PC-3 (cell line): ENCODE measurements around the gene PADI1. TPM values are rescaled to one million over a fixed set of nuclear protein-coding genes. Genes with fewer than 3 reads are reported as not detected.

Experiments
- ATAC-seq: fragments of 200-7000 bp; cut with Tn5 transposase; 2 replicates; pipeline ENCODE4 v1.9.1; 2020; ENCODE audit warnings: mild to moderate bottlenecking, moderate library complexity
- BruUV-seq: library from RNA; stranded (reverse); fragments of 400-500 nt; replicated peaks from 2 replicates; lab custom pipeline; 2021; lab: Mats Ljungman, UMichigan
- CTCF ChIA-PET: fragments of 300-600 bp; sonication (Branson Sonifier 250); formaldehyde crosslinking; loops from one replicate; lab custom pipeline; 2022; ENCODE audit warnings: antibody characterized with exemption; lab: Charles Lee
- POLR2A ChIA-PET: fragments of 300-600 bp; sonication (Branson Sonifier 250); formaldehyde crosslinking; loops from one replicate; lab custom pipeline; 2022; ENCODE audit warnings: antibody characterized with exemption; ENCODE audit not compliant: unreplicated experiment; lab: Charles Lee
- DNase-seq: peaks from one replicate; pipeline ENCODE4 v3.0.0-alpha.2; 2015
- H2AFZ ChIP-seq: fragments of 300-600 bp; sonication (generic); 2 replicates; pipeline ENCODE4 v1.6.0; 2016; ENCODE audit warnings: antibody characterized with exemption, low read length
- H3F3A ChIP-seq: fragments of 300-600 bp; sonication (generic); one replicate; pipeline ENCODE4 v1.6.0; 2017; ENCODE audit warnings: antibody characterized with exemption, low read length, control low read depth, mild to moderate bottlenecking; ENCODE audit not compliant: unreplicated experiment
- H3K27ac ChIP-seq: fragments of 300-600 bp; sonication (generic); 2 replicates; pipeline ENCODE4 v1.5.1; 2016; ENCODE audit warnings: mild to moderate bottlenecking, low read length
- H3K27me3 ChIP-seq: fragments of 300-600 bp; sonication (generic); 2 replicates; pipeline ENCODE4 v1.6.1; 2016; ENCODE audit warnings: low read length, mixed read lengths
- H3K36me3 ChIP-seq: fragments of 300-600 bp; sonication (generic); 2 replicates; pipeline ENCODE4 v1.6.1; 2016; ENCODE audit warnings: low read depth, mixed run types, low read length, mixed read lengths
- H3K4me1 ChIP-seq: fragments of 300-600 bp; sonication (generic); 2 replicates; pipeline ENCODE4 v1.5.1; 2016; ENCODE audit warnings: low read length; ENCODE audit not compliant: insufficient read depth
- H3K4me2 ChIP-seq: fragments of 300-600 bp; sonication (generic); 2 replicates; pipeline ENCODE4 v1.6.0; 2016; ENCODE audit warnings: low read length
- H3K4me3 ChIP-seq: fragments of 300-600 bp; sonication (generic); 2 replicates; pipeline ENCODE4 v1.5.1; 2016; ENCODE audit warnings: mild to moderate bottlenecking, low read length, mixed read lengths
- H3K79me2 ChIP-seq: fragments of 300-600 bp; sonication (generic); 2 replicates; pipeline ENCODE4 v1.6.1; 2017; ENCODE audit warnings: low read length, mixed read lengths
- H3K9ac ChIP-seq: fragments of 300-600 bp; sonication (generic); 2 replicates; pipeline ENCODE4 v1.6.0; 2016; ENCODE audit warnings: mild to moderate bottlenecking, low read length
- H3K9me2 ChIP-seq: fragments of 300-600 bp; sonication (generic); replicated peaks from 2 replicates; pipeline ENCODE4 v1.6.1; 2016; ENCODE audit warnings: mixed run types, low read length, mixed read lengths
- H3K9me3 ChIP-seq: fragments of 300-600 bp; sonication (generic); 2 replicates; pipeline ENCODE4 v1.6.1; 2016; ENCODE audit warnings: low read length, mixed read lengths
- H4K20me1 ChIP-seq: fragments of 300-600 bp; sonication (generic); 2 replicates; pipeline ENCODE4 v1.6.1; 2016; ENCODE audit warnings: low read length, mixed read lengths
- CTCF ChIP-seq: fragments of 300-600 bp; sonication (generic); conservative IDR thresholded peaks from 2 replicates; pipeline ENCODE4 v1.5.1; 2017; ENCODE audit warnings: antibody characterized with exemption, low read depth, mild to moderate bottlenecking, low read length
- EZH2 ChIP-seq: fragments of 300-600 bp; sonication (generic); IDR thresholded peaks from one replicate; pipeline ENCODE4 v1.6.1; 2017; ENCODE audit warnings: antibody characterized with exemption, mild to moderate bottlenecking, low read length; ENCODE audit not compliant: unreplicated experiment
- EZH2phosphoT487 ChIP-seq: fragments of 300-600 bp; sonication (generic); IDR thresholded peaks from 2 replicates; pipeline ENCODE4 v1.6.1; 2018; ENCODE audit warnings: mild to moderate bottlenecking, antibody characterized with exemption, low read length, borderline replicate concordance
- intact Hi-C: fragments of 100-400 bp; cut with micrococcal nuclease; formaldehyde crosslinking; loops from 2 replicates; pipeline ENCODE4 v1.9.0; 2023
- total RNA-seq: library from RNA; depleted of rRNA; stranded (reverse); fragments of >200 nt; gene quantifications from 2 replicates; pipeline ENCODE4 v1.2.3, GENCODE V29; 2014

The PADI1 gene
- total RNA-seq, 1 experiment from 2014 or later: 0.73 TPM

- ChIA-PET POLR2A (no interaction called here), CTCF (no interaction called here)
- no peak overlapping the region for H3K4me2 ChIP-seq
- H3K36me3 ChIP-seq: no peaks in the 10 kb centered on the region
- no peak overlapping the region for H3K9ac ChIP-seq
- no peaks in the 10 kb centered on the region for H3K9me3 ChIP-seq
- ATAC-seq: no peak
- H3F3A ChIP-seq: no peaks in the 10 kb centered on the region
- TF ChIP-seq EZH2phosphoT487 (no peak), EZH2 (no peak), CTCF (no peak)
- H3K27me3 ChIP-seq: no peaks in the 10 kb centered on the region
- no peak overlapping the region for H2AFZ ChIP-seq
- H3K27ac ChIP-seq: no peak overlapping the region
- H3K4me3 ChIP-seq: no peak overlapping the region
- intact Hi-C loops: no loop called here
- peaks cover 31% of the 10 kb centered on the region for H3K4me1 ChIP-seq
- BruUV-seq: no TSS peak
- no peaks in the 10 kb centered on the region for H4K20me1 ChIP-seq
- no peaks in the 10 kb centered on the region for H3K9me2 ChIP-seq
- no peak for DNase-seq
- H3K79me2 ChIP-seq: no peaks in the 10 kb centered on the region
Measured at GRCh38 chr1:17198476-17199258, 6.3 kb upstream of the PADI1 start.

GRCh38 chr1:17199267-17200044 is 5.5 kb upstream of the PADI1 start:
- Histone ChIP-seq H3K4me1 (peaks cover 35% of the 10 kb centered on the region), H3K9me3 (no peaks in the 10 kb centered on the region), H4K20me1 (no peaks in the 10 kb centered on the region), H3K9ac (no peak overlapping the region), H3K79me2 (no peaks in the 10 kb centered on the region), H3K36me3 (no peaks in the 10 kb centered on the region), H3K9me2 (no peaks in the 10 kb centered on the region), H3F3A (no peaks in the 10 kb centered on the region), H3K4me3 (no peak overlapping the region), H2AFZ (no peak overlapping the region), H3K4me2 (no peak overlapping the region), H3K27ac (no peak overlapping the region), H3K27me3 (no peaks in the 10 kb centered on the region)
- ChIA-PET CTCF (no interaction called here), POLR2A (no interaction called here)
- no peak for TF ChIP-seq EZH2phosphoT487
- intact Hi-C loops: no loop called here
- DNase-seq (no peak), ATAC-seq (no peak)
- BruUV-seq: no TSS peak

GRCh38 chr1:17200246-17200645 is 4.7 kb upstream of the PADI1 start:
- no peak overlapping the region for H3K4me2 ChIP-seq
- H3K9me3 ChIP-seq: no peaks in the 10 kb centered on the region
- no peak for TF ChIP-seq CTCF
- TF ChIP-seq EZH2: no peak
- H2AFZ ChIP-seq: no peak overlapping the region
- H3K36me3 ChIP-seq: no peaks in the 10 kb centered on the region
- H3K27me3 ChIP-seq: no peaks in the 10 kb centered on the region
- H3F3A ChIP-seq: no peaks in the 10 kb centered on the region
- intact Hi-C loops: no loop called here
- no peak for ATAC-seq
- H3K4me3 ChIP-seq: no peak overlapping the region
- no peak overlapping the region for H3K27ac ChIP-seq
- H3K4me1 ChIP-seq: peaks cover 36% of the 10 kb centered on the region
- CTCF ChIA-PET: no interaction called here
- DNase-seq: no peak
- POLR2A ChIA-PET: no interaction called here
- H3K9me2 ChIP-seq: no peaks in the 10 kb centered on the region
- H3K9ac ChIP-seq: no peak overlapping the region
- H4K20me1 ChIP-seq: no peaks in the 10 kb centered on the region
- BruUV-seq: no TSS peak
- no peaks in the 10 kb centered on the region for H3K79me2 ChIP-seq
